GM12864 (cell line): Measurements from ENCODE around the gene SVBP.
A peak's percentile ranks its signal among the peaks of the same experiment; 100 is the strongest.

Experiments used
- DNase-seq: peaks from one replicate; pipeline ENCODE4 v3.0.0-alpha.2; 2011; ENCODE audit warnings: low read depth
- H3K4me3 ChIP-seq: 2 replicates; pipeline ENCODE4 v1.5.1; 2011; ENCODE audit warnings: mild to moderate bottlenecking, low read depth, low read length, control low read depth
- TF ChIP-seq, protein P1 (sequence below): IDR thresholded peaks from 2 replicates; pipeline ENCODE4 v1.5.1; 2011; ENCODE audit warnings: low read depth, mild to moderate bottlenecking, moderate library complexity, low read length, control low read depth, inconsistent platforms; ENCODE audit errors: missing control alignments

The SVBP gene

DNA sequence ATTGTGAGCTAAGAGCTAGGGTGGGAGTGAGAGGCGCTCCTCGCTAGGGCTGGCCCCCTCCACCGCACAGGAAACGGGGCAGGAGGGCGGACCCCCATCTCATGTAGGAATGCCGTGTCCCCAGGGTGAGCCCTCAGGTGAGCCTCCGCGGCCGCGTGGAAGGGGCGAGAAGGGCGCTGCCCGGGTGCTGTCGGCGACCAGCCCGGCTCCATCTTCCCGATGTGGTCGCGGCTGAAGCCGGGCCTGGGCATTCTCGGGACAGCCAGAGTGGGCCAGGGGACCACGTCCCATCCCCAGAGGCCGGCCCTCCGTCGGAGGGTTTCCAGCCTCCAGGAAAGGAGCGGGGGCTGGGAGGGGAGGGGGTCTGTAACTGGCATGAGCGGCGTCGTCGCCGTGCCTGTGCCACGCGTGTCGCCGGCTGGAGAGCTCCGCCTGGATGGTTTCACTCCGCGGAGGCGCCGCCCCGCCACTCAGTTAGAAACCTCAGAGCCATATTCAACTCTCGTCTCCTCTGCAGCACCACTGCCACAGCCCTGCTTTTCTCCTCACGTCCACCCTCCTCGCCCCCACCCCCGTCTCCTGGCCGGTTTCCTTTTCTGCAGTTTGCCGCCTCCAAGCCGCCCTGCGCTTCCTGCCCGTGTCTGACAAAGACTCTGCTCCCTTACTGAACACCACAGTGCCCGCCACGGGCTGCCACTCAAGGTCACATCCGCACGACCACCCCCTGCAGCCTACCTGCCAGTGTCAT, 32.1 kb downstream of the SVBP start, which contains the start of gene TMEM269:
Gene TMEM269, plus strand, starts transcription at position 46 of the 748 bp plus-strand sequence. CDS start 4,903 bp downstream, outside the sequence.
- DNase-seq = no peak
- H3K4me3 ChIP-seq = no peak within 1 kb of the TSS
- TF ChIP-seq, protein P1, sequence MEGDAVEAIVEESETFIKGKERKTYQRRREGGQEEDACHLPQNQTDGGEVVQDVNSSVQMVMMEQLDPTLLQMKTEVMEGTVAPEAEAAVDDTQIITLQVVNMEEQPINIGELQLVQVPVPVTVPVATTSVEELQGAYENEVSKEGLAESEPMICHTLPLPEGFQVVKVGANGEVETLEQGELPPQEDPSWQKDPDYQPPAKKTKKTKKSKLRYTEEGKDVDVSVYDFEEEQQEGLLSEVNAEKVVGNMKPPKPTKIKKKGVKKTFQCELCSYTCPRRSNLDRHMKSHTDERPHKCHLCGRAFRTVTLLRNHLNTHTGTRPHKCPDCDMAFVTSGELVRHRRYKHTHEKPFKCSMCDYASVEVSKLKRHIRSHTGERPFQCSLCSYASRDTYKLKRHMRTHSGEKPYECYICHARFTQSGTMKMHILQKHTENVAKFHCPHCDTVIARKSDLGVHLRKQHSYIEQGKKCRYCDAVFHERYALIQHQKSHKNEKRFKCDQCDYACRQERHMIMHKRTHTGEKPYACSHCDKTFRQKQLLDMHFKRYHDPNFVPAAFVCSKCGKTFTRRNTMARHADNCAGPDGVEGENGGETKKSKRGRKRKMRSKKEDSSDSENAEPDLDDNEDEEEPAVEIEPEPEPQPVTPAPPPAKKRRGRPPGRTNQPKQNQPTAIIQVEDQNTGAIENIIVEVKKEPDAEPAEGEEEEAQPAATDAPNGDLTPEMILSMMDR = no peak

GRCh38 chr1:42784547-42784945, 32.7 kb downstream of the SVBP start:
- DNase-seq = no peak
- H3K4me3 ChIP-seq = no peak overlapping the region
- TF ChIP-seq, protein P1 = no peak

GRCh38 chr1:42783092-42783491, 34.1 kb downstream of the SVBP start:
- no peak overlapping the region for H3K4me3 ChIP-seq
- TF ChIP-seq, protein P1 = no peak
- no peak for DNase-seq

- TF ChIP-seq, protein P1 = no peak
- DNase-seq = no peak
- no peak overlapping the region for H3K4me3 ChIP-seq
These were observed 37.0 kb downstream of the SVBP start for GRCh38 chr1:42780176-42780575.

GRCh38 chr1:42779725-42780124, 37.5 kb downstream of the SVBP start:
- no peak overlapping the region for H3K4me3 ChIP-seq
- TF ChIP-seq, protein P1 = no peak
- no peak for DNase-seq

DNA sequence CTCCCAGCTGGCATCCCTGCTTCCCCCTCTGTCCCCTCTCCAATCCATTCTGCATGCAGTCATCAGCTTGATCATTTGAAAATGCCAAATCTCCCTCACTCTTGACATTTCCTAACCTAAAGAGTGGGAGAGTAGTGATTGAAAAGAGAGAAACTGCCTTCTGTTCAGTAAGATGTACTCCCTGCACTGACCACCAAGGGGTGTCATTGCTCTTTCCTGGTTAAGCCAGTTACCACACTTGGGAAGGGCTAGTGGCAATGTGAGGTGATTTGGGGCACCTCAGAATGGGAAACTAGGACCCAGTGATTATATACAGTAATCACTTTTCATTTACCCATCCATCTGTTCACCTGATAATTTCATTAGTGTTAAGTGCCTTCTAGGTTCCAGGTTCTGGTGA, 39.3 kb downstream of the SVBP start:
- no peak overlapping the region for H3K4me3 ChIP-seq
- DNase-seq = no peak
- TF ChIP-seq, protein P1 = peak; percentile 66

DNA sequence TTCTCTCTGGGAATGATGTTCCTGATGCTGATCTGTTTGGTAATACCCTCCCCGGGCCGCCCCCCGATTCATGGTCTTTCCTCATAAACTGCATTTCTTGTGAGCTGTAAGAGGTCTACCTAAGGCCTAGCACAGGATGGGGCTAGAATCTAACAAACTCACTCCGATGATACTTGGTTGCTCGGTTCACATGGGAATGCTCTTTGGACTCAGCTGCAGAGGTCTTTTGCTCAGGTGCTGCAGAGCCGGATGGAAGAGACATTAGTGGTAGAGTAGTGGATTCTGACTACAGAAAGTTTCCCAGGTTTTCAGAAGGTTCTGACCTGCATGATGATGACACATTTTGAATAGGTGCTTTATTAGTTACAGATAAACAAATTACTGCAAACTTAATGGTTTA, 40.7 kb downstream of the SVBP start:
- no peak overlapping the region for H3K4me3 ChIP-seq
- TF ChIP-seq, protein P1 = no peak
- DNase-seq = no peak
